HG03354 (cell line): ENCODE results near the gene LRRFIP2.

Experiments used
- ATAC-seq: cut with Tn5 transposase; IDR thresholded peaks from one replicate; pipeline ENCODE4 v1.9.1; 2021; ENCODE audit warnings: mild to moderate bottlenecking; ENCODE audit not compliant: unreplicated experiment, poor library complexity, severe bottlenecking

The LRRFIP2 gene

GRCh38 chr3:37040231-37040630, 134.2 kb downstream of the LRRFIP2 start:
- ATAC-seq, result no peak

GRCh38 chr3:37039161-37039846, 135.1 kb downstream of the LRRFIP2 start:
- no peak for ATAC-seq

DNA sequence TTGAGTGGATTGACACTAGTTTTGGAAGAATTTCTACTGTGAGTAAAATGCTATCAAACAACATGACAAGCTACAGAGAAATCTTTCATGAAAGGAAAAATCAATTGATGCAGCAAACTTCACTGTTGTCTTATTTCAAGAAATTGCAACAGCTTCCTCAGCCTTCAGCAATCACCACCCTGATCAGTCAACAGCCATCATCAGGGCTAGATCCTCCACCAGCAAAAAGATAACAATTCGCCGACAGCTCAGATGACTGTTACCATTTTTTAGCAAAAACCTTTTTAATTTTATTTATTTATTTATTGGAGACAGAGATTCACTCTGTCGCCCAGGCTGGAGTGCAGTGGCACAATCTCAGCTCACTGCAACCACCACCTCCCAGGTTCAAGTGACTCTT, 137.0 kb downstream of the LRRFIP2 start:
- ATAC-seq, result no peak

GRCh38 chr3:37032961-37033360, 141.4 kb downstream of the LRRFIP2 start:
- no peak for ATAC-seq

DNA sequence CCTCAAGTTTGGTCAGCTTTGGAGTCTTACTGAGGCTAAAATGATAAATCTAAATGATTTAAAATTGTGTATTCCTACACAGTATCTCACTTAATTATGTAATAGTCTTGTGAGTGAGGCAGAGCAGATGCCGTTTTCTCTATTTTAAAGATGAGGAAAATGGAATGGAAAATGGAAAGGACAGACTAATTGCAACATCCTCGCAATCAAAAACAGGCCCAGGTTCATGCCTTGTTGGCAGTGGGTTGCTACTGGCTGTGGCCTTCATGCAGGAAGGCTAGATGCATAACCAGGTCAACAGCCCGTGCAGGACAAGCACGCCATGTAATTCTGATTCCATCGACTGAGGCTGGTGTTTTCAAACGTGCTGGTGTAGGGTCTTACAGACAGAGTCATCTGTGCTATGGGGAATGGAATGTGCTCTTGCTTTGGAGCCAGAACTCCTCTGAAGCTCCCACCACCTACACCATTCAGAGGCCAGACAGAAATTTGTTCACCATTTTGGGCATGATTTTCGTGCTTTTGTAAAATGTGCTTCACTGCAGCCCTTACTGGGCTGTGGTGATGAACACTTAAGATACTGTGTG, 143.2 kb downstream of the LRRFIP2 start:
- no peak for ATAC-seq

- no peak for ATAC-seq
These were observed 143.8 kb downstream of the LRRFIP2 start for GRCh38 chr3:37030588-37030987.

- no peak for ATAC-seq
These were observed 144.7 kb downstream of the LRRFIP2 start for GRCh38 chr3:37029516-37030163.

GRCh38 chr3:37029111-37029510, 145.3 kb downstream of the LRRFIP2 start:
- no peak for ATAC-seq

- ATAC-seq, result no peak
These were observed 146.1 kb downstream of the LRRFIP2 start for GRCh38 chr3:37028329-37028728.

- no peak for ATAC-seq
These were observed 147.5 kb downstream of the LRRFIP2 start for GRCh38 chr3:37026851-37027250.

- ATAC-seq, result no peak
These were observed 148.6 kb downstream of the LRRFIP2 start for GRCh38 chr3:37025561-37026335.

GRCh38 chr3:37024820-37025405, 149.5 kb downstream of the LRRFIP2 start:
- ATAC-seq, result no peak

DNA sequence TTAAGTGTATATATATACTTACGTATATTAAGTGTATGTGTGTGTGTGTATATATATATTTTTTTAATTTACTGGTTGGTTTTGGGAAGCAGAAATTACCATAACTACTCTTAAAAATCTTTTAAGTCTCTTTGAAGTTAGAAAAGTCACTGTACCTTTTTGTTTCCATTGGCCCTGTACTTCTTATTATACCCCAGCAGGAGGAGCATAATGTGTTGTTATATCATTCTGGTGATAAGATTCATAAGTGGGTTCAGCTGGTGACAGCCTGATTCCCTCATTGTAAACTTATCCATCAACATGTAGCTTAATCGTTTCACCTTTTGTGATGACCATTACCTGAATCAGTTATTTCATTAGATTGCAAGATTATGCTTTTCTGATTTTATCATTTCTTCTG, 150.3 kb downstream of the LRRFIP2 start:
- no peak for ATAC-seq

DNA sequence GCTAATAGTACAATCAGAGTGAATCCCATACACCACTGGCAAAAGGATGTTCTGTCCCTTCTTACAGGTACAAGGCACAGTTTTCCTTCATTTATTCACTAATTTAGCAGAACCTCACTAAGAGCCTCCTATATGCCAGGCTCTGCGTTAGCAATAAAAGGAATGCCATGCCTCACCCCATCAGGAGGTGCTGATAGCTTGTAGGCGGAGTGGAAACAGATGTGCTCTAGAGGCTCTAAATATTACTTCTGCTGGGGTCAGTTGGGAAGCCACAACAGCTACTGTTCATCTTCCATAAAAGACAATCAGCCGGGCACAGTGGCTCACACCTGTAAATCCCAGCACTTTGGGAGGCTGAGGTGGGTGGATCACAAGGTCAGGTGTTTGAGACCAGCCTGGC, 156.7 kb downstream of the LRRFIP2 start:
- ATAC-seq, result no peak

GRCh38 chr3:37016903-37017302, 157.5 kb downstream of the LRRFIP2 start:
- no peak for ATAC-seq

DNA sequence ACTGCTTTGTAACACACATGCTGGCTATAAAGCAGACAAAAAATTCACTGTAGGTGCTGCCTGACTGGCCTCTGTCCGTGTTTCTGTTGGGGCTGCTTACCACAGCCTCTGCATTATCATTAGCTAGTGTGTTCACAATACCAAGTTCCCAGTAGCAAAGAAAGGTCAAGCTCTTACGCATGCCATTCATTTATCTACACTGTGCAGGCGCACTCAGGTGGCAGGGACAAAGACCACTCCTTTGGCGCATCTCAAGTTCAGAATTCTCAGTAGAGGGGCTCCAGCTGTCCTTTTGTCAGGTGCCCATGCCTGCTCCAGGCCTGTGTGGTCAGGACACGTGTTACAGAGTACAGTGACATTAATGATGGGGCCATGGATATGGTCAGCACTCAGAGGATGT, 158.7 kb downstream of the LRRFIP2 start:
- ATAC-seq, result no peak

- no peak for ATAC-seq
These were observed 159.8 kb downstream of the LRRFIP2 start for GRCh38 chr3:37014620-37015019.
